Measurements from ENCODE around the gene RHOA. TPM values are rescaled to one million over a fixed set of nuclear protein-coding genes. Genes with fewer than 3 reads are reported as not detected.
"Not testable (repeated sequence)": the region's sequence is repeated elsewhere in the genome, so short reads cannot be mapped to it uniquely, and the experiment has no call there.

Gene RHOA
- total RNA-seq, 1 experiment from 2014 or later: 199 TPM

DNA sequence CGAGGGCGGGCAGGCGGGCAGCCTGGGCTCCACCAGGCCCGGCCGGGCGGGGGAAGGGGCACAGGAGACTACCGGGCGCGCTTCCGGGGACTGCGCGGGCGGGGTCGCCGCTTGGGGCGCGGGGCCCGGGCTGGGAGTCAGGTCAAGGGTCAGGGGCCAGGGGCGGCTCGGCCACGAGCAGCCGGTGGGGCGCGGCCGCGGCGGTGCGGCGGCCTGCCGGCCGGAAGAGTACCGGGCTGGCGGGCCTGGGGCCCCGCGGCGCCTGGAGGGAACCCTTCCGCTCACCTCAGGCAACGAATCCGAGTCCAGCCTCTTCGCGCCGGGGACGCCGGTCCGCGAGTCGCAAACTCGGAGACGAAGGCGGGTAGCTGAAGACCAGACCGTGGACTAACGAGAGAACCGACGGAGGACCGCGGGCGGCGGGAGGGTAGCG is 225 bp downstream of the RHOA start:
- DNase-seq (ENCODE audit: low spot score): no peak

DNA sequence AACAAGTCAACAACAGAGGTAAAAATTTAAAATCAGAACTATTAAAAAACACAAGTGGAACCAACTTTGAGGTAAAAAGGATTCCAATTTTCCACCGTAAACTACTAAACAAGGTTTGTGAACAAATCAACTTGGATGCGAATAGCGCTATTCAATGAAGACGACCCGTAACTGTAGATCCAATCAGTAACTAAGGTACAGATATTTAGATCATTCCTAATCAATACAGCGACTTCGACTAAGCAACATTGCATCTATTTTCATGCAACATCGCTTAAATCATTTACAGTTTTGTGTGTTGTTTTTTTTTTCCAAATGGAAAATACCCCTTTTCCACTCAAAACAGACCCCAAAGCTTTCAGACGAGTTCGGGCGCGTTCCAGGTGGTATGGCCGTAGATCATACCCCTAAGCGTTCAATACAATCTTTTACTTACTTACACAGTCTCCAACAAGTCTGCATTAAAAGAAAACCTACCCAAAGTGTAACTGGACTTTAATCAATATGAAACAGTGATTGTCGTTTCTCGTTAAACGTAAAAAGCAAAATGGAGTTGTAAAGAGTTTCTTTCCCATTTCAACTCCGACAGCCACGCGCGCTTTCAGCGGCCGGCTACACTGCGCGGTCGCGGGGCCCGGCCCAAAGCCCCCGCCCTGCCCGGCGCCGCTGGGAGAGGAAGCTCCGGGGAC is 786 bp downstream of the RHOA start:
- DNase-seq (ENCODE audit: low spot score): peak; percentile 31

DNA sequence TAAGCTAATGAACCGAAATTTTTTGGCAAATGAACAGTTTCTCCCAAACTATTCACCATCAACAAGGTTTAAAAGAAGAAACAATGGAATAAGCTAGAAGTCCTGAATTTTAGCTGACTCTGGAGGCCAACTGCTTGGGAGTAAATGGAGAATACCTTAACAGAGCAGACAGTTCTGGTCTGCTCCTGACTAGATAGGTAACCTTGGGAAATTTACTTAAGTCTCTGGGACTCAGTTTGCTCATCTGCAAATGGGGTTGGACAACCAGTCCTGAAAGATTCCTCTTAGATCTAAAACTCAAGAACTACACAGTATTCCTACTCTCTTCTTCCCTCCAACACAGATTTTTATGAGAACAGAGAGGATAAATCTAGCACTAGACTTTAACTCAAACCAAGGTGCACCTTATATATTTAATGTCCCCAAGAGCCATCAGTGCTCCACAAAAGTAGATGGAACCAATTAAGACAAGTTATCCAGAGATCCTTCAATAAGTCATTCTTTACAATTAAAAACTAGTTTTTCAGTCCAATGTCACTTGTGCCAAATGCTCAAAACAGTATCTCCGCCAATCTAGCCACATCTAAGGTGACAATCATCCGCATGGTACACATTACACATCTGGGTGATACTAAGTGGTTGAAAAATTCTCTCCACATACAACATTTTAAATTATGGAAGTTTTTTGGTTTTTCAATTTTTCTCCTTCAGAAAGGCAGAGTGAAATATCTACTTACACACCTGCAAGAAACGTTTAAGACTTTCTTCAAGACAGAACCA is 1.5 kb downstream of the RHOA start:
- DNase-seq (ENCODE audit: low spot score): no peak

DNA sequence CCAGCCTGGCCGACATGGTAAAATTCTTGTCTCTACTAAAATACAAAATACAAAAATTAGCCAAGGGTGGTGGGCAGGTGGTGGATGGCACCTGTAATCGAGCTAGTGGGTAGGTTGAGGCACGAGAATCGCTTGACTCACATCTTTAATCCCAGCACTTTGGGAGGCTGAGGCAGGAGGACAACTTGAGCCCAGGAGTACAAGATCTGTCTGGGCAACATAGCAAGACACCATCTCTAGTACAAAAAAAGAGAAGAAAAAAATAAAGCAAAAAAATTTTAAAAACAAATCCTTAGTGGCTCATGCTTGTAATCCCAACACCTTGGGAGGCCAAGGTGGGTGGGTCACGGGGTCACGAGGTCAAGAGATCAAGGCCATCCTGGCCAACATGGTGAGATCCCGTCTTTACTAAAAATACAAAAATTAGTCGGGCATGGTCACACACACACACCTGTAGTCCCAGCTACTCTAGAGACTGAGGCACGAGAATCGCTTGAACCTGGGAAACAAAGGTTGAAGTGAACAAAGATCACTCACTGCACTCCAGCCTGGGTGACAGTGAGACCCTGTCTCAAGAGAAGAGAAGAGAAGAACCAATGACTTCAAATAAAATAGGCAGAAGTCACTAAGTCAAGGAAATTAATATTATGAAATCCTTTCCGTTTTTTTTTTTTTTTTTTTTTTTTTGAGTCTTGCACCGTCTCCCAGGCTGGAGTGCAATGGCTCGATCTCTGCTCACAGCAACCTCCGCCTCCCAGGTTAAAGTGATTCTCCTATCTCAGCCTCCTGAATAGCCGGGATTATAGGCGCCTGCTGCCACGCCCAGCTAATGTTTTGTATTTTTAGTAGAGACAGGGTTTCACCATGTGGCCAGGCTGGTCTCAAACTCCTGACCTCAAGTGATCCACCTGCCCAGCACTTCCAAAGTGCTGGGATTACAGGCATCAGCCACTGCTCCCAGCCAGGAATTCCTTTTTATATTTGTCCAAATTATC is 4.9 kb downstream of the RHOA start:
- no peak for DNase-seq (ENCODE audit: low spot score)

DNA sequence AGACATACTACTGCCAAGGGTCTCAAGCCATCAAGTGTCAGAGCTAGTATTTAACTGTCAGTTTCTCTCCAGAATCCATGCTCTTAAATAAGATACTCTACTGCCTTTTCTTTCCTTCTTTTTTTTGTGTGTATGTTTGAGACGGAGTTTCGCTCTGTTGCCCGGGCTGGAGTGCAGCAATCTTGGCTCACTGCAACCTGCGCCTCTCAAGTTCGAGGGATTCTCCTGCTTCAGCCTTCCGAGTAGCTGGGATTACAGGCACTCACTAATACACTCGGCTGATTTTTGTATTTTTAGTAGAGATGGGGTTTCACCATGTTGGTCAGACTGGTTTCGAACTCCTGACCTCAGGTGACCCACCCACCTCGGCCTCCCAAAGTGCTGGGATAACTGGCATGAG is 6.2 kb downstream of the RHOA start:
- not testable (repeated sequence) for DNase-seq (ENCODE audit: low spot score)

DNA sequence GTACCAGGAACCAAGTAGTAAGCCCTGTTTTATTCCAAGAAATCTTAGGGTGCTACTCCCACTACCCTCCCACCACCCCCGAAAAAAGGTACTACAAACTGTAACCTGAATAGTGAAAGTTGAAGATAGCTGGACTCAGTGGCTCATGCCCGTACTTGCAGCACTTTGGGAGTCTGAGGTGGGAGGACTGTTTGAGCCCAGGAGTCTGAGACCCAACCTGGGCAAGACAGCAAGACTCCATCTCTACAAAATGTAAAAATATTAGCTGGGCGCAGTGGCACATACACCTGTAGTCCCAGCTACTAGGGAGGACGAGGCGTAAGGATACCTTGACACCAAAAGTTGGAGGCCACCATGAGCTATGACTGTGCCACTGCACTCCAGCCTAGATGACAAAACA is 7.9 kb downstream of the RHOA start:
- DNase-seq (ENCODE audit: low spot score): no peak

DNA sequence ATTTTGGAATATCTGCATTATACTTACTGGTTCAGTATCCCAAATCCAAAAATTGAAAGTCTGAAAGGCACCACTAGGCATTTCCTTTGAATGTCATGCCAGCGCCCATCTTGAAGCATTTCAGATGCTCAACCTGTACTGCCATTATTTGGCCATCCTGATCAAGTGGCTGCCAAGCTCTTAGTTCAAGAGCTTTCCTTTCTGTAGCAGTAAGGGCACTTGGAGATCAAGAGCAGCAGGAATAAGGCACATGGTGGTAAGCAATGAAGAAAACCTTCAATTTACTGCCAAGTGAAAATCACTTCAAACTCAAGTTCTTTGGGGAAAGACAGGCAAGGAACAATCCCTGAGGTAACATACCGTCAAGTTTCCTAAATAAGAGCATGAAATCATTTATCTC is 10.0 kb downstream of the RHOA start:
- no peak for DNase-seq (ENCODE audit: low spot score)

DNA sequence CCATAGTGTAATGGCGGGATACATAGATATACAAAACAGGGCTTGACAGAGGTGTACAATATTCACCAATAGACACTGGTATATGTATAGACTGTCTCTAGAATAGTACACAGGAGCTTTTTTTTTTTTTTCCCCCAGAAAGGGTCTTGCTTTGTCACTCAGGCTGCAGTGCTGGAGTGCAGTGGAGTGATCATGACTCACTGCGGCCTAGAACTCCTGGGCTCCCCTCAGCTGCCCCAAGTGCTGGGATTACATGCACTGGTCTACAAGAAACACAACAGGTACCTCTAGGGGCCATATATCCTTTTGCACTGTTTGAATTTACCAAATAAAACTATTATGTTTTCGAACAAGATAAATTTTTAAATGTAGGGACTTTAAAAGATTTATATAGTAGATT is 12.3 kb downstream of the RHOA start:
- DNase-seq (ENCODE audit: low spot score): no peak

DNA sequence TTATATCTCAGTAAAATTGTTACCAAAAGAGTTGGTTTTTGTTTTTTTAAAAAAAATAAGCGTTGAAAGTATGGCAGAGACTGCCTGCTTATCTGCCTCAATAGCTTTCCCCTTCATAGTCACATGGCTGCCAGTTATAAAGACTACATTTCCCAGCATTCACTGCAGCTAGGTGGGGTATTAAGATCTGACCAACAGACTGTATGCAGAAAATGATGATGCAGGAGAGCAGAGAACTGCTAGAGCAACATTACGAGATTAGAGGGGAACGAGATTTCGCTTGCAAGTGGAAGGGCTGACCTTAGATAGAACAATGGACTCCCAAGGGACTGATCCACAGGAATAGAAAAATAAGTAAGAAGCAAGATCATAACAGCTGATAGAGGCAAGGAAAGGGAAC is 14.3 kb downstream of the RHOA start:
- DNase-seq (ENCODE audit: low spot score): no peak

DNA sequence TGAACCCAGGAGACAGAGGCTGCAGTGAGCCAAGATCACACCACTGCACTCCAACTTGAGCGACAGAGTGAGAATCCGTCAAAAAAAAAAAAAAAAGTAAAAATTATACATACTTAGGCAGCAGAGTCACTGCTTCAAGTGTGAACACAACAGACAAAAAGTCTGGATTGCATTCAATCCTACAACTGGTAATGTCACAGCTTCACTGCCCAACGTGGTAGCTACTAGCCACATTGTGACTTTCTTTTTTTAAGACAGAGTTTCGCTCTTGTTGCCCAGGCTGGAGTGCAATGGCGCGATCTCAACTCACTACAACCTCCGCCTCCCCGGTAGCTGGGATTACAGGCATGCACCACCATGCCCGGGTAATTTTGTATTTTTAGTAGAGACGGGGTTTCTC is 20.5 kb downstream of the RHOA start:
- not testable (repeated sequence) for DNase-seq (ENCODE audit: low spot score)

DNA sequence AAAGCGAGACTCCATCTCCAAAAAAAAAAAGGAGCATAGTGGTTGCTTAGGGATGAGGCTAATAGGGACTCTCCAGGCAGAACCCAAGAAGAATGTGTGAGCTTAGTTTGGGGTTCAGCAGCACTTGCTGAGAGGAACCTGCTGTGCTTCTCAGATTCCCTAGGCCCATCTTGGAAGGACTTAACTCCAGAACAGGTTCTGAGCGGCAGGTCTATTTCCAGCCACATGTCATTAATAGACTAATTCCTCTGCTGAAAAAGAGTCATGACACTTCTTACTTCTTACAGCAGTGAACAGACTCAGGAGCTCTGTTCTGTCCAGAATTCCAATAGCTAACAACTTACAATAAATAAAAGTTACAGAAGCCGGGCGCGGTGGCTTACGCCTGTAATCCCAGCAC is 22.5 kb downstream of the RHOA start:
- no peak for DNase-seq (ENCODE audit: low spot score)

DNA sequence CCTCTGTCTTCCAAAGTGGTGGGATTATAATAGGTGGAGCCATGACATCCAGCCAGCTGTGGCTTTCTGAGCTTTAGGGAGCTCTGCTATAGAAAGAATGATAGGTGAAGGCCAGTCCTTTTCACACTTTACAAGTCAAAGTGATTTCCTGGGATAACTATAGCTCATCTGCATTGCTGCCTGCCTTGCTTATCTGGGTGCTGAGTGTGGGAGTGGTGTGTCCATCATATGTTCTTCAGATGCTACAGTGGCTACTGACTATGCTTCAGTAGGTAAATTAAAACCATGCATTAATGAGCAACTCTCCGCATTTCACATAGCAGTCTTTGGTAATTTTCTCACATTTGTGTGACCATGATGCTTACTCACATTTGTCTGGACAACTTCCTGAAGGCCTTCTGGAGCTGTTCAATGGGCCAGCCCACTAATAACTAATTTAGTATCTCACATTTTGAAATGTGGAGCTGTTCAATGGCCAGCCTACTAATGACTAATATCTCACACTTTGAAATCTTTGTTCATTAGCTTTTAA is 23.4 kb downstream of the RHOA start:
- DNase-seq (ENCODE audit: low spot score): no peak

DNA sequence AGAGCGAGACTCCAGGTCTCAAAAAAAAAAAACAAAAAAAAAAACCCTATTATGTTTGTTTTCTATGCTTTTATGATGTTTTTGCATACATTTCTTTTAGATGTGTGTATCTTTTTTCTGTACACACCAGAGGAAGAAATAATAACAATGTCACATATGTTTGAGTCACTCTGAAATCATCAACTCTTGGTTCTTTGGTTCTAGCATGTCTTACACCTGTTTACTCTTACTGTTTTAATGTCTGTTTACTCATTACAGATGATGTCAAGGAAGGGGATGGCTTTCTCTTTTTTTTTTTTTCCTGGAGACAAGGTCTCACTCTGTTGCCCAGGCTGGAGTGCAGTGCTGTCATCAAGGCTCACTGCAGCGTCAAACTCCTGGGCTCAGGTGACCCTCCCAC is 24.1 kb downstream of the RHOA start:
- no peak for DNase-seq (ENCODE audit: low spot score)

DNA sequence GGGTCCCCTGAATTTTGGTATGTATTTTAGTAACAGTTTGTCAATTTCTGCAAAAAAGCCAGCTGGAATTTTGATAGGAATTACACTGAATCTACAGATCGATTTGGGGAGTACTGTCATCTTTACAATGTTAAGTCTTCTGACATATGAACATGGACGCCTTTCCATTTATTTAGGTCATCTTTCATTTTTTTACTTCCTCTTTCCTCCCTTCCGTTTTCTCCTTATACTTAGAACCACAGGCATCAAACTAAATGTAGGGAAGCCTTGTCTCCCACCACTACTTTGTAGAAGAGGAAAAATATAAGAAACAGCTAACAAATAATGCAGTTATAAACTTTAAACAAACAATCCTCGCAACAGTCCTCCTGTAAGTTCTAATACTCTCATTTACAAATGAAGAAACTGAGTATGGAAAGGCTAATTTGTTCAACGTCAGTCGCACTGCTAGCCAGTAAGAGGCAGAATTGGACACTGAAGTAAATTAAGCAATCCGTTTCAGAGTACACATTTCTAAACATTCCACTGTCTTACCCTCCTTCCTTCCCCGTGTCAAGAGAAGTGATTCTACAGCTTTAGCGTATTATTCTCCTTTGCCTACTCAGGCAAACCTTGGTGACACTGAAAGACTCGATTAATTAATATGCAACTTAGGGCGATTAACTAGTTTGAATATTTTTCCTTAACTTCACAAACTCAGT is 25.6 kb downstream of the RHOA start:
- no peak for DNase-seq (ENCODE audit: low spot score)

DNA sequence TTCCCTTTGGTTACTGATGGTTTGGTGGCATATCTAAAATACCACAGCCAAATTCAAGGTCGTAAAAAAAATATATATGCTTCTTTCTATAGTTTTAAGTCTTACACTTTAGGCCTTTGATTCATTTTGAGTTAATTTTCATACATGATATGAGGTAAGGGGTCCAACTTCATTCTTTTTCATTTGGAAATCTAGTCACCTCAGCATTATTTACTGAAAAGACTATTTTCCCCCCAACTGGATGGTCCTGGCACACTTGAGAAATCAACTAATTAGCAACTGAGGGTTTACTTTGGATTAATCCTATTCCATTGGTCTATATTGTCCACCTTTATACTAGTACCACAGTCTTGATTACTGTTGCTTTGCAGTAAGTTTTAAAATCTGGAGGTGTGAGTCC is 26.2 kb downstream of the RHOA start:
- DNase-seq (ENCODE audit: low spot score): no peak

DNA sequence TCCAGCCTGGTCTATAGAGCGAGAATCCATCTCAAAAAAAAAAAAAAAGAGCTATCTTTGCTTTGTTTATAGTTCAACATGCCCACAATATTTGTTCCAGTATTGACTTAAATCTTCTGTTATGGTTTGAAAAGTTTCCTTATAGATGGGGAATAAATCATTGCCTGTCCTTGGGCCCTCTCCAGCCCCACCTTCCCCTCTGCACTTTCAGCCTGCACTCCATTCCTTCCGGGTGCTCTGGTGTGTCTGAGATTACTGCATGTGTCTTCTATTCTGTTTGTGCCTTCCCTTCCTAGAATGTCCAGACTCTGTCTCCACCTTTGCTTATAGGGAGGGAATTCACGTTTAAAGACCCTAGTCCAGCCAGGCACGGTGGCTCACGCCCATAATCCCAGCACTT is 28.4 kb downstream of the RHOA start:
- no peak for DNase-seq (ENCODE audit: low spot score)

DNA sequence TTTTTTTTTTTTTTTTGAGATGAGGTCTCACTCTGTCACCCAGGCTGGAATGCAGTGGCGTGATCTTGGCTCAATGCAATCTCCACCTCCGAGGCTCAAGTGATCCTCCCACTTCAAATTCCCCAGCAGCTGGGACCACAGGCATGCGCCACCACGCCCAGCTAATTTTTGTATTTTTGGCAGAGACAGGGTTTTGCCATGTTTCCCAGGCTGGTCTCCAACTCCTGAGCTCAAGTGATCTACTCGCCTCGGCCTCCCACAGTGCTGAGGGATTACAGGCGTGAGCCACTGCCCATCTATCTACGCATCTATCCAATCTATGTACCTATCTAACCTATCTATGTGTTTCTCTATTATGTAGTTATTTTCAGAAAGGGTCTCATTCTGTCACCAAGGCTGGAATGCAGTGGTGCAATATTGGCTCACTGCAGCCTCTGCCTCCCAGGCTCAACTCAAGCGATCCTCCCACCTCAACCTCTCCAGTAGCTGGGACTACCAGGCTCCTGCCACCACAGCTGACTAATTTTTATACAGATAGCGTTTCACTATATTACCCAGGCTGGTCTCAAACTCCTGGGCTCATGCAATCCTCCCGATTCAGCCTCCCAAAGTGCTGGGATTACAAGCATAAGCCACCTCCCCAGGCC is 33.4 kb downstream of the RHOA start:
- no peak for DNase-seq (ENCODE audit: low spot score)

DNA sequence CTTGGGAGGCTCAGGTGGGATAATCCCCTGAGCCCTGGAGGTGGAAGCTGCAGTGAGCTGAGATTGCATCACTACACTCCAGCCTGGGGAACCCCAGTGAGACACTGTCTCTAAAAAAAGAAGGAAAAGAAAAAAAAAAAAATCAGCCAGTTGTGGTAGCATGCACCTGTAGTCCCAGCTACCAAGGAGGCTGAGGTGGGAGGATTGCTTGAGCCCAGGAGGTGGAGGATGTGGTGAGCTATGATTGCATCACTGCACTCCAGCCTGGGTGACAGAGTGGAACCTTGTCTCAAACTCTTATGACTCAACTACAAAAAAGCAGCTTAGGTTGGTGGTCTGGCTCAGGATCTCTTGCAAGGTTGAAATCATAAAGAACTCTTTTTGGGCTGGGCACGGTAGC is 34.3 kb downstream of the RHOA start:
- no peak for DNase-seq (ENCODE audit: low spot score)

DNA sequence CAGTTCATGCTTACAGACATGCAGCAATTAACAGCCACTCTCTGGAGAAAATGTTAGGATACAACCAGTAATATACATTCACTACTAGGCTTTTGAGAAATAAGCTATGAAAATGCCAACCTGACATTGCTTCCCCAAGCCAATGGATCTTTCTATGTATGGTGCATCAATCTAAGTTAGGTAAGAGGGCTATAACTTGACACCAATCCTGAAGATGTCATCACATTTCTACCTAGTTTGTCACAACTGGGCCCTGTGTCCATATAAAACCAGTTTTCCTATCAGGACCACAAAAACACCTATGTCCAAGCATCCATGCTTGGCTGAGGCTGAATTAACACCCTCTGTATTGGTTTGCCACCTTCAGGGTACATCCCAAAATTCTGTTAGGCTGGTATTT is 39.8 kb downstream of the RHOA start:
- no peak for DNase-seq (ENCODE audit: low spot score)

DNA sequence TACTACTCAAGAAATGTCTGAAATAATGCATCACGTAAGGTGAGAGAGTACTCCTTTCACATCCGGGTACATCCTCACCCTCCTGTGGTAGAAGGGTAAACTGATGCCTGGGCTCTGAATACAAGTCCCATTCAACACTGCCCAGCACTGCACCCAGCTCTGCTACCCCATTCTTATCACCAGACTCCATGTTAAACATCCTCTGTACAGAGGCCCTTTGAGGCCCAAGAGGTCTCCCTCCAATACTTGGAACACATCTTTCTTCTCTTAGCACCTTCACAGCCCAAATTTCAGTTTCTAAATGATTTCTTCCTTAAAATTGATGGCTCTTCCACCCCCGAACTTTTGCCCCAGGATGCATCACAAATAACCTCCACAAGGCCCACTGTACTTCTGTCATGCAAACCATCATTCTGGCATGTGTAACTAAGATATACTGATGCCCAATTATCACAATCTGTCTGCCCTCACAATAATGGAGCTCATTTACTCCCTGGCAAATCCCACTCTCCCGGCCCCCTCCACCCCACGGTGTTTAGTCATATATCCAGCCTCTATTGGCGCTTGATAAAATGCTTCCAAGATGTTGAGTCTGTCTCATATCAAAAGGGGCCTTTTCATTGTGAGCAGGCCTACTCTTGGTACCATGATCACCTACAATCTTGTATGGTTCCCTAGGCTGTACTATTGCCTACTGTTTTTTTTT is 41.0 kb downstream of the RHOA start:
- DNase-seq (ENCODE audit: low spot score): no peak
